ENCODE measurements around the gene KIF5C.

The KIF5C gene

DNA sequence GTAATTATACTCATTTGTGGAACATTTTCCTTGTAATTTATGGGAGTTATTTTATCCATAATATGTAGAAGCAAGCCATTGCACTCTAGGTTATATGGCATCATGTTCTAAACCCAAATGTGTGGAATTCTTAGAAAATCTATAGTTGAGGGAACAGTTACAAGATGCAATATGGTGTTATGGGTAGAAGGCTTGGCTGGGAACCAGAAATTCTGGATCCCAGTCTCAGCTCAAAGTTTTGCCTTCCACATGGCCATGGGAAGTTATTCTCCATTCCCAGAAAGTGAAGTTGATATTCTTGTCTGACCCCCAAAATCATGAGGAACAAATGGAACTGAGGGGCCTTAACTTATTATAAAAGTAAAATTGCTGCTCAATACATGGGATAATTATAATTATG, 38.0 kb downstream of the KIF5C start:
- Histone ChIP-seq H3K9me3 (ENCODE audit: severe bottlenecking) (peaks cover 2% of the 10 kb centered on the region), H3K27me3 (ENCODE audit: insufficient read depth, poor library complexity, severe bottlenecking) (no peaks in the 10 kb centered on the region), H3K4me3 (ENCODE audit: severe bottlenecking) (no peak overlapping the region), H3K4me1 (ENCODE audit: insufficient read depth, poor library complexity, severe bottlenecking) (no peaks in the 10 kb centered on the region), H3K36me3 (ENCODE audit: low read depth) (no peaks in the 10 kb centered on the region), H3K27ac (ENCODE audit: poor library complexity, severe bottlenecking) (no peak overlapping the region)
- DNase-seq (ENCODE audit: low spot score) (no peak), ATAC-seq (ENCODE audit: low read depth) (no peak)
- no peak for TF ChIP-seq CTCF (IDR thresholded peaks at IDR 0.05; ENCODE audit: poor library complexity, severe bottlenecking)

- no peak for DNase-seq (ENCODE audit: low spot score)
- Histone ChIP-seq H3K27me3 (ENCODE audit: insufficient read depth, poor library complexity, severe bottlenecking) (no peaks in the 10 kb centered on the region), H3K36me3 (ENCODE audit: low read depth) (no peaks in the 10 kb centered on the region), H3K4me3 (ENCODE audit: severe bottlenecking) (no peak overlapping the region), H3K4me1 (ENCODE audit: insufficient read depth, poor library complexity, severe bottlenecking) (no peaks in the 10 kb centered on the region), H3K9me3 (ENCODE audit: severe bottlenecking) (peaks cover 2% of the 10 kb centered on the region), H3K27ac (ENCODE audit: poor library complexity, severe bottlenecking) (no peak overlapping the region)
- ATAC-seq (ENCODE audit: low read depth), result no peak
- TF ChIP-seq CTCF (IDR thresholded peaks at IDR 0.05; ENCODE audit: poor library complexity, severe bottlenecking), result no peak
These were observed 38.5 kb downstream of the KIF5C start for GRCh38 chr2:148913492-148913891.

- Histone ChIP-seq H3K9me3 (ENCODE audit: severe bottlenecking) (peaks cover 2% of the 10 kb centered on the region), H3K4me1 (ENCODE audit: insufficient read depth, poor library complexity, severe bottlenecking) (no peaks in the 10 kb centered on the region), H3K36me3 (ENCODE audit: low read depth) (no peaks in the 10 kb centered on the region), H3K27ac (ENCODE audit: poor library complexity, severe bottlenecking) (no peak overlapping the region), H3K27me3 (ENCODE audit: insufficient read depth, poor library complexity, severe bottlenecking) (no peaks in the 10 kb centered on the region), H3K4me3 (ENCODE audit: severe bottlenecking) (no peak overlapping the region)
- ATAC-seq (ENCODE audit: low read depth) (no peak), DNase-seq (ENCODE audit: low spot score) (no peak)
- no peak for TF ChIP-seq CTCF (IDR thresholded peaks at IDR 0.05; ENCODE audit: poor library complexity, severe bottlenecking)
These were observed 39.4 kb downstream of the KIF5C start for GRCh38 chr2:148914463-148914862.

DNA sequence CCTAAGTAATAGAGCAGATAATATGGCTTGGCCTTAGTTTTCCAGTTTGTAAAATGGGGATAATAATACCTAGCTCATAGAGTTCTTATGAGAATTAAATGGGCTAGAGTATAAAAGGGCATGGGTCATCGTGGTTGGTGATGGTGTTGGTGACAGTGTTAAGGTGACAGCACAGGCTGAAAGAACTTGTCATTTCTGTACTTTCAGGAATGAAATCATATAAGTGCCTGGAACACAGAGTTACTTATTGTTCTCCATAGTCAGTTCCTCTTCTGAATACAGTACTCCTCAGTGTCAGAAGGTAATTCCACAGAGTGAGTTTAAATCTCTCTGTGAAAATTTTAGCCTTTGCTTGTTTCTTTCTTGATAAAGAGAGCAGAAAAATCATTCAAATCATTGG, 42.4 kb downstream of the KIF5C start:
- H3K27me3 ChIP-seq (ENCODE audit: insufficient read depth, poor library complexity, severe bottlenecking), result no peaks in the 10 kb centered on the region
- peaks cover 2% of the 10 kb centered on the region for H3K9me3 ChIP-seq (ENCODE audit: severe bottlenecking)
- H3K4me3 ChIP-seq (ENCODE audit: severe bottlenecking), result no peak overlapping the region
- no peak overlapping the region for H3K27ac ChIP-seq (ENCODE audit: poor library complexity, severe bottlenecking)
- DNase-seq (ENCODE audit: low spot score) (no peak), ATAC-seq (ENCODE audit: low read depth) (no peak)
- H3K4me1 ChIP-seq (ENCODE audit: insufficient read depth, poor library complexity, severe bottlenecking), result no peaks in the 10 kb centered on the region
- no peaks in the 10 kb centered on the region for H3K36me3 ChIP-seq (ENCODE audit: low read depth)
- no peak for TF ChIP-seq CTCF (IDR thresholded peaks at IDR 0.05; ENCODE audit: poor library complexity, severe bottlenecking)

DNA sequence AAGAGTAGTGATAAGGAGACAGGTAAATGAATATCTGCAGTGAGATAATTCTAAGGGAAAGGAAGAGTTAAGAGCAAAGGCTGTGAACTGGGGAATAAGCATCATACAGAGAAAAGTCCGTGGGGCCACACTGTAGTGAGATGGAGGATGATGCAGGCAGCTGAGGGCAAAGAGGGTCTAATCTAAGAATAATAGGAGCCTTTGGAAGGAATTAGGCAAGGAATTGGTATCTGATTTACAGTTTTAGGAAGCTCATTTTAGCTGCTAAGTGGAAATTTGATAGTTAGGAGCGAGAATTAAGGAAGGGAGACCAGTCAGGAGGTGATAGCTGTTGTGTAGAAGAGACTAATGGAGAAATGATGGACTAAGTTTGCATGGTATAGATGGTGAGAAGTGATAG, 43.5 kb downstream of the KIF5C start:
- Histone ChIP-seq H3K27ac (ENCODE audit: poor library complexity, severe bottlenecking) (no peak overlapping the region), H3K4me1 (ENCODE audit: insufficient read depth, poor library complexity, severe bottlenecking) (no peaks in the 10 kb centered on the region), H3K36me3 (ENCODE audit: low read depth) (no peaks in the 10 kb centered on the region), H3K9me3 (ENCODE audit: severe bottlenecking) (peaks cover 2% of the 10 kb centered on the region), H3K4me3 (ENCODE audit: severe bottlenecking) (no peak overlapping the region), H3K27me3 (ENCODE audit: insufficient read depth, poor library complexity, severe bottlenecking) (no peaks in the 10 kb centered on the region)
- DNase-seq (ENCODE audit: low spot score), result no peak
- no peak for ATAC-seq (ENCODE audit: low read depth)
- no peak for TF ChIP-seq CTCF (IDR thresholded peaks at IDR 0.05; ENCODE audit: poor library complexity, severe bottlenecking)

Measured in RWPE2 (cell line).